Fibroblast of villous mesenchyme (primary cell): ENCODE results near the gene ATP2B2. TPM values are rescaled to one million over a fixed set of nuclear protein-coding genes. Genes with fewer than 3 reads are reported as not detected.

ENCODE experiments used
- DNase-seq: peaks from one replicate; pipeline ENCODE4 v3.0.0-alpha.2; 2010; ENCODE audit warnings: low read depth
- H3K4me3 ChIP-seq: 2 replicates; pipeline ENCODE4 v1.5.1; 2011; ENCODE audit warnings: low read depth, mild to moderate bottlenecking, low read length
- CTCF ChIP-seq: IDR thresholded peaks from 2 replicates; pipeline ENCODE4 v1.5.1; 2012; ENCODE audit warnings: low read depth, mild to moderate bottlenecking, low read length; ENCODE audit not compliant: insufficient read depth
- total RNA-seq: library from RNA; depleted of rRNA; stranded (reverse); fragments of >200 nt; gene quantifications from 2 replicates; pipeline ENCODE4 v1.2.3, GENCODE V29; 2012

The ATP2B2 gene
- total RNA-seq, 1 donor, result not detected

- no peak for TF ChIP-seq CTCF
- no peak overlapping the region for H3K4me3 ChIP-seq
- DNase-seq, result no peak
Observed at GRCh38 chr3:10454907-10455544, 50.4 kb downstream of the ATP2B2 start.

GRCh38 chr3:10453431-10454163 lies 51.8 kb downstream of the ATP2B2 start:
- H3K4me3 ChIP-seq, result no peak overlapping the region
- DNase-seq, result no peak
- TF ChIP-seq CTCF, result no peak

- no peak for DNase-seq
- TF ChIP-seq CTCF, result no peak
- no peak overlapping the region for H3K4me3 ChIP-seq
Observed at GRCh38 chr3:10450494-10451440, 54.6 kb downstream of the ATP2B2 start.

GRCh38 chr3:10449436-10449835 lies 56.0 kb downstream of the ATP2B2 start:
- no peak overlapping the region for H3K4me3 ChIP-seq
- no peak for DNase-seq
- TF ChIP-seq CTCF, result no peak

- TF ChIP-seq CTCF, result no peak
- DNase-seq, result no peak
- H3K4me3 ChIP-seq, result no peak overlapping the region
Observed at GRCh38 chr3:10448544-10448943, 56.8 kb downstream of the ATP2B2 start.

GRCh38 chr3:10447527-10448260 lies 57.7 kb downstream of the ATP2B2 start:
- no peak overlapping the region for H3K4me3 ChIP-seq
- TF ChIP-seq CTCF, result no peak
- no peak for DNase-seq
